Measurements from ENCODE around the gene PLEKHN1.

DNA sequence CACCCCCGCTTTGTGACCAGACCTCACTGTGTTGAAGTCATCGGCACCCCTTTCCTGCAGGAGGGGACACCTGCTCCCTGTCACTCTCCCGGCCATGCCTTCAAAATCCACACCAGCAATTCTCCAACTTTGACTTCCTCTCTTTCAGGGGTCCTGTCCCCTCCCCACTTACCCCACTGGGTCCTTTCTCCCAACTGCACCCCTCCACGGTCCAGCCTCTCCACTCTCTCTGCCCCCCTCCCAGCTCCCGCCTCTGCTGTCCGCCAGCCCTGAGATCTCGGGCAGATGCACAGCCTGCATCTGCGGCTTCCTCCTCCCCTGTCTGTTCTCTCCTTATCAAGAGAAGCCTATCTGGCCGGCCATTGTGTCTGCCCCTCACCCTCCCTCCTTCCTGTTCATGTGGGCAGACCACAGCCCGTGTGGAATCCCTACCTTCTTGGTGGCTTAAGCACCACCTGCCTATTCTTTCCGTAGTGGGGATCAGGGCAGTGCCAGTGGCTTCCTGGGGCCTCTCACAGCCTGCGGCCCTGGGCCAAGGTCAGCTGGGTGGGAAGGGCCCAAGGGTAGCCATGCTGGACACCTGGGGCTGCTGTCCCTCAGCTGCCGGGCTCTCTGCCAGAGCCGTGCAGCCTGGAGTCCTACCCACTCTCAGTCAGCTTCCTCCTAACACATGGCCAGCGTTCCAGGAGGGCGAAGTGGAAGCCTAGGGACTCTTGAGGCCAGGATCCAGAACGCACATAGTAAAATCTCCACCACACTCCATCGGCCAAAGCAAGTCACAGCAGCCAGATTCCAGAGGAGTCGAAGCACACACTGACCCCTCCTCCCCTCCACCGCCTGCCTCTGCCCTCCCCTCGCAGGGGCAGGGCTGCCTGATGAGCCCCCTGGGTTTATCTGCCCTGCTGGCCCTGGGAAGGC is 38.8 kb downstream of the PLEKHN1 start:
- TF ChIP-seq, protein P1, sequence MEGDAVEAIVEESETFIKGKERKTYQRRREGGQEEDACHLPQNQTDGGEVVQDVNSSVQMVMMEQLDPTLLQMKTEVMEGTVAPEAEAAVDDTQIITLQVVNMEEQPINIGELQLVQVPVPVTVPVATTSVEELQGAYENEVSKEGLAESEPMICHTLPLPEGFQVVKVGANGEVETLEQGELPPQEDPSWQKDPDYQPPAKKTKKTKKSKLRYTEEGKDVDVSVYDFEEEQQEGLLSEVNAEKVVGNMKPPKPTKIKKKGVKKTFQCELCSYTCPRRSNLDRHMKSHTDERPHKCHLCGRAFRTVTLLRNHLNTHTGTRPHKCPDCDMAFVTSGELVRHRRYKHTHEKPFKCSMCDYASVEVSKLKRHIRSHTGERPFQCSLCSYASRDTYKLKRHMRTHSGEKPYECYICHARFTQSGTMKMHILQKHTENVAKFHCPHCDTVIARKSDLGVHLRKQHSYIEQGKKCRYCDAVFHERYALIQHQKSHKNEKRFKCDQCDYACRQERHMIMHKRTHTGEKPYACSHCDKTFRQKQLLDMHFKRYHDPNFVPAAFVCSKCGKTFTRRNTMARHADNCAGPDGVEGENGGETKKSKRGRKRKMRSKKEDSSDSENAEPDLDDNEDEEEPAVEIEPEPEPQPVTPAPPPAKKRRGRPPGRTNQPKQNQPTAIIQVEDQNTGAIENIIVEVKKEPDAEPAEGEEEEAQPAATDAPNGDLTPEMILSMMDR (IDR thresholded peaks at IDR 0.05), result no peak
- no peak for TF ChIP-seq POLR2A (IDR thresholded peaks at IDR 0.05)
- TF ChIP-seq EP300 (IDR thresholded peaks at IDR 0.05; ENCODE audit: low read depth), result no peak
- no peak for TF ChIP-seq POLR2AphosphoS5 (IDR thresholded peaks at IDR 0.05)

All from transverse colon (tissue), 4 donors.